ENCODE measurements around the gene ANKZF1. TPM values are rescaled to one million over a fixed set of nuclear protein-coding genes. Genes with fewer than 3 reads are reported as not detected.

ANKZF1 gene
- polyA plus RNA-seq, 1 of the 3 experiments (the other 2 are of a cell fraction): 22.3 TPM

DNA sequence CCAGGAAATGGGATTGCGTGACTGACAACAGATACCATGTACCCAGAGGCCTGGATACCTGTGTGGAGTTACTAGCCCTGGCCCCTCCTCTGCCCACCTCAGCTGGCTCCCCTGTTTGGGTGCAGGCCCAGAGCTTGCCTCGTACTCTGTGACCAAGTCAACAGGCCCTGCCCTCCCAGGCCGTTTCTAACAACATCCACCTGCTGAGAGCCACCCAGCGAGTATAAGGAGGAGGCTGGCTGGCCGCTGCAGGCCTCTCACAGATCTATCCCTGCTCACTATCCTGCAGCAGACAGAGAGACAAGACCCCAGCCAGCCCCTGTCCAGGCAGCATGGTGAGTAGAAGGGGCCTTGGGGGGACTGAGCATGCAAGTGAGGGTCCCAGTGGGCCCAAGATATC lies 36.6 kb downstream of the ANKZF1 start:
- H3K27me3 ChIP-seq (ENCODE audit: insufficient read depth): peaks cover 8% of the 10 kb centered on the region; the same call in 1 of the 2 replicates
- H3K9me3 ChIP-seq: no peaks in the 10 kb centered on the region
- TF ChIP-seq JUND (IDR thresholded peaks at IDR 0.05) (no peak), MXI1 (IDR thresholded peaks at IDR 0.05; ENCODE audit: low read depth, low read length) (no peak), USF1 (IDR thresholded peaks at IDR 0.05; ENCODE audit: borderline replicate concordance, low read depth) (no peak), CHD2 (IDR thresholded peaks at IDR 0.05; ENCODE audit: low read length, partially characterized antibody) (no peak), TCF12 (IDR thresholded peaks at IDR 0.05) (no peak), RXRA (IDR thresholded peaks at IDR 0.05; ENCODE audit: borderline replicate concordance, low read depth) (no peak), SIN3A (IDR thresholded peaks at IDR 0.05; ENCODE audit: borderline replicate concordance, low read depth, low read length) (no peak), CTCF (IDR thresholded peaks at IDR 0.05) (no peak)
- no peaks in the 10 kb centered on the region for H3K9me2 ChIP-seq
- H3K4me2 ChIP-seq: no peak overlapping the region
- no CpG with 5 or more reads among the region's 5 CpGs for WGBS (ENCODE audit: low lambda C conversion rate)
- DNase-seq: no peak
- H3F3A ChIP-seq (replicated peaks; ENCODE audit: insufficient read depth): no peaks in the 10 kb centered on the region
- no peak overlapping the region for H2AFZ ChIP-seq (ENCODE audit: low read depth)
- no peak overlapping the region for H3K4me3 ChIP-seq (ENCODE audit: low read depth in 2 of 2, low read length in 1 of 2)
- H4K20me1 ChIP-seq (ENCODE audit: insufficient read depth): no peaks in the 10 kb centered on the region
- H3K9ac ChIP-seq: no peak overlapping the region
- H3K36me3 ChIP-seq (replicated peaks in 1 of 2; ENCODE audit: control insufficient read depth in 1 of 2, insufficient read depth in 2 of 2, low read length in 1 of 2): no peaks in the 10 kb centered on the region
- no peaks in the 10 kb centered on the region for H3K79me2 ChIP-seq (ENCODE audit: insufficient read depth)
- POLR2A ChIA-PET: no interaction called here
- H3K4me1 ChIP-seq (ENCODE audit: control insufficient read depth in 1 of 2, insufficient read depth in 2 of 2, low read depth in 1 of 2, low read length in 1 of 2): peaks cover 0 to 14% of the 10 kb centered on the region in 2 experiments; a peak in 1 of 4 replicates
- H3K27ac ChIP-seq (ENCODE audit: low read depth in 2 of 2, low read length in 1 of 2): no peak overlapping the region
- CTCF ChIA-PET: interaction anchor here (0.5 to 5.9 kb wide), 4 partner anchors 12 to 286 kb away, joined by 3 to 62 read pairs (median 6); partner anchors contain the start of genes DNAJB2 and TUBA4A

- POLR2A ChIA-PET: no interaction called here
- CTCF ChIA-PET: interaction anchor here (0.7 to 5.9 kb wide), 2 partner anchors 12 to 275 kb away, joined by 3 to 62 read pairs; partner anchors contain the start of gene DNAJB2
- DNase-seq: no peak
- TF ChIP-seq IRF3 (IDR thresholded peaks at IDR 0.05; ENCODE audit: low read depth, low read length) (no peak), NFIC (IDR thresholded peaks at IDR 0.05; ENCODE audit: borderline replicate concordance) (no peak), MEF2A (IDR thresholded peaks at IDR 0.05; ENCODE audit: borderline replicate concordance, low read depth) (no peak), TEAD4 (IDR thresholded peaks at IDR 0.05; ENCODE audit: borderline replicate concordance, insufficient read depth) (no peak), PBX3 (IDR thresholded peaks at IDR 0.05) (no peak), MXI1 (IDR thresholded peaks at IDR 0.05; ENCODE audit: low read depth, low read length) (no peak), GABPA (IDR thresholded peaks at IDR 0.05; ENCODE audit: low read depth) (no peak), RAD21 (IDR thresholded peaks at IDR 0.05; ENCODE audit: low read length) (no peak), RXRA (IDR thresholded peaks at IDR 0.05; ENCODE audit: borderline replicate concordance, low read depth) (no peak), CHD2 (IDR thresholded peaks at IDR 0.05; ENCODE audit: low read length, partially characterized antibody) (no peak), SMC3 (IDR thresholded peaks at IDR 0.05; ENCODE audit: low read depth, low read length) (no peak), YY1 (IDR thresholded peaks at IDR 0.05; ENCODE audit: low read depth) (no peak), CTCF (IDR thresholded peaks at IDR 0.05) (no peak), GATA2 (CRISPR knock-in tag; IDR thresholded peaks at IDR 0.05) (no peak), POLR2AphosphoS5 (IDR thresholded peaks at IDR 0.05; ENCODE audit: low read depth, low read length) (no peak)
These were observed 37.3 kb downstream of the ANKZF1 start for GRCh38 chr2:219266886-219267285.

More at GRCh38 chr2:219266886-219267285, 37.3 kb downstream of the ANKZF1 start:
- H3K36me3 ChIP-seq (replicated peaks in 1 of 2; ENCODE audit: control insufficient read depth in 1 of 2, insufficient read depth in 2 of 2, low read length in 1 of 2): no peaks in the 10 kb centered on the region
- no peak overlapping the region for H3K4me2 ChIP-seq
- H3K27ac ChIP-seq (ENCODE audit: low read depth in 2 of 2, low read length in 1 of 2): no peak overlapping the region
- H3K4me3 ChIP-seq (ENCODE audit: low read depth in 2 of 2, low read length in 1 of 2): no peak overlapping the region
- peaks cover 0 to 14% of the 10 kb centered on the region in 2 experiments; a peak in 1 of 4 replicates for H3K4me1 ChIP-seq (ENCODE audit: control insufficient read depth in 1 of 2, insufficient read depth in 2 of 2, low read depth in 1 of 2, low read length in 1 of 2)
- 60% methylated on average over 1 of the region's 1 CpG for WGBS (ENCODE audit: low lambda C conversion rate)
- peaks cover 6% of the 10 kb centered on the region; the same call in 1 of the 2 replicates for H3K27me3 ChIP-seq (ENCODE audit: insufficient read depth)
- no peaks in the 10 kb centered on the region for H3K9me2 ChIP-seq
- H3K9me3 ChIP-seq: no peaks in the 10 kb centered on the region
- H3F3A ChIP-seq (replicated peaks; ENCODE audit: insufficient read depth): no peaks in the 10 kb centered on the region
- H4K20me1 ChIP-seq (ENCODE audit: insufficient read depth): no peaks in the 10 kb centered on the region
- H3K9ac ChIP-seq: no peak overlapping the region
- no peaks in the 10 kb centered on the region for H3K79me2 ChIP-seq (ENCODE audit: insufficient read depth)
- H2AFZ ChIP-seq (ENCODE audit: low read depth): no peak overlapping the region

All from SK-N-SH (cell line).